ENCODE measurements around the gene AKAP17A.

DNA sequence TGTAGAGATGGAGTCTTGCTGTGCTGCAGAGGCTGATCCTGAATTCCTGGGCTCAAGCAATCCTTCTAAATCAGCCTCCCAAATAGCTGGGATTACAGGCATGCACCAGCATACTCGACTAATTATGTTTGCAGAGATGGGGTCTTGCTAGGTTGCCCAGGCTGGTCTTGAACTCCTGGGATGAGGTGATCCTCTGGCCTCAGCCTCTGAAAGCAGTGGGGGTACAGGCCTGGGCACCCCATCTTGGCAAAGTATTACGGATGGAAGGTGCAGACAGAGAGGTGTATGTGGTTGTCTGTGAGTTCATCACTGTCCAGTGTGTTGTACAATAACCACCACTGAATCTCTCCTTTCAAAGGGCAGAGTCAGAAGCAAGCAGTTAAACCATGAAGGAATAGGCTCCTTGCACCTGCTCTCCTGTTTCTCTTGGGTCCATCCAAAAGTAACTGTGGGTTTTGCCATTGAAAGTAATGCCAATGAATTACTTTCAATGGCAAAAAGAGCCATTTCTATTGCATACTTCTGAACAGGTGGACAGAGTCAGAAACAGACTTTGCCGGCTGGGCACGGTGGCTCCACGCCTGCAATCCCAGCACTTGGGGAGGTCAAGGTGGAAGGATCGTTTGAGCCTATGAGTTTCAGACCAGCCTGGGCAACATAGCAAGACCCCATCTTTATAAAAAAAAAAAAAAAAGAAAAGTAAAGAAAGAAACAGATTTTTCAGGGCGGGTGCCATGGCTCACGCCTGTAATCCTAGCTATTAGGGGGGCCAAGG is 7.0 kb upstream of the AKAP17A start:
- no peak for TF ChIP-seq POLR2A (IDR thresholded peaks at IDR 0.05)
- TF ChIP-seq, protein P1, sequence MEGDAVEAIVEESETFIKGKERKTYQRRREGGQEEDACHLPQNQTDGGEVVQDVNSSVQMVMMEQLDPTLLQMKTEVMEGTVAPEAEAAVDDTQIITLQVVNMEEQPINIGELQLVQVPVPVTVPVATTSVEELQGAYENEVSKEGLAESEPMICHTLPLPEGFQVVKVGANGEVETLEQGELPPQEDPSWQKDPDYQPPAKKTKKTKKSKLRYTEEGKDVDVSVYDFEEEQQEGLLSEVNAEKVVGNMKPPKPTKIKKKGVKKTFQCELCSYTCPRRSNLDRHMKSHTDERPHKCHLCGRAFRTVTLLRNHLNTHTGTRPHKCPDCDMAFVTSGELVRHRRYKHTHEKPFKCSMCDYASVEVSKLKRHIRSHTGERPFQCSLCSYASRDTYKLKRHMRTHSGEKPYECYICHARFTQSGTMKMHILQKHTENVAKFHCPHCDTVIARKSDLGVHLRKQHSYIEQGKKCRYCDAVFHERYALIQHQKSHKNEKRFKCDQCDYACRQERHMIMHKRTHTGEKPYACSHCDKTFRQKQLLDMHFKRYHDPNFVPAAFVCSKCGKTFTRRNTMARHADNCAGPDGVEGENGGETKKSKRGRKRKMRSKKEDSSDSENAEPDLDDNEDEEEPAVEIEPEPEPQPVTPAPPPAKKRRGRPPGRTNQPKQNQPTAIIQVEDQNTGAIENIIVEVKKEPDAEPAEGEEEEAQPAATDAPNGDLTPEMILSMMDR (IDR thresholded peaks at IDR 0.05), result no peak
